Activated T-cell treated with anti-CD3 and anti-CD28 coated beads, Interleukin-2, amount 50 U/mL, for 24 hours (primary cell): Measurements from ENCODE around the gene GUCY2F.

Experiments used
- DNase-seq: peaks from one replicate; pipeline ENCODE4 v3.0.0-alpha.2; 2020
- H3K27ac Mint-ChIP-seq: 2 replicates; pipeline ENCODE4 v1.8.0; 2020; ENCODE audit warnings: mild to moderate bottlenecking, mixed read lengths
- H3K27me3 Mint-ChIP-seq: 2 replicates; pipeline ENCODE4 v1.8.0; 2020; ENCODE audit warnings: mixed read lengths
- H3K36me3 Mint-ChIP-seq: 2 replicates; pipeline ENCODE4 v1.8.0; 2020; ENCODE audit warnings: low read depth, mixed read lengths
- H3K4me1 Mint-ChIP-seq: 2 replicates; pipeline ENCODE4 v1.8.0; 2020; ENCODE audit warnings: low read depth, mixed read lengths
- H3K4me3 Mint-ChIP-seq: 2 replicates; pipeline ENCODE4 v1.8.0; 2020; ENCODE audit warnings: mild to moderate bottlenecking, moderate library complexity, mixed read lengths
- H3K9me3 Mint-ChIP-seq: 2 replicates; pipeline ENCODE4 v1.8.0; 2020; ENCODE audit warnings: mixed read lengths

Gene GUCY2F

DNA sequence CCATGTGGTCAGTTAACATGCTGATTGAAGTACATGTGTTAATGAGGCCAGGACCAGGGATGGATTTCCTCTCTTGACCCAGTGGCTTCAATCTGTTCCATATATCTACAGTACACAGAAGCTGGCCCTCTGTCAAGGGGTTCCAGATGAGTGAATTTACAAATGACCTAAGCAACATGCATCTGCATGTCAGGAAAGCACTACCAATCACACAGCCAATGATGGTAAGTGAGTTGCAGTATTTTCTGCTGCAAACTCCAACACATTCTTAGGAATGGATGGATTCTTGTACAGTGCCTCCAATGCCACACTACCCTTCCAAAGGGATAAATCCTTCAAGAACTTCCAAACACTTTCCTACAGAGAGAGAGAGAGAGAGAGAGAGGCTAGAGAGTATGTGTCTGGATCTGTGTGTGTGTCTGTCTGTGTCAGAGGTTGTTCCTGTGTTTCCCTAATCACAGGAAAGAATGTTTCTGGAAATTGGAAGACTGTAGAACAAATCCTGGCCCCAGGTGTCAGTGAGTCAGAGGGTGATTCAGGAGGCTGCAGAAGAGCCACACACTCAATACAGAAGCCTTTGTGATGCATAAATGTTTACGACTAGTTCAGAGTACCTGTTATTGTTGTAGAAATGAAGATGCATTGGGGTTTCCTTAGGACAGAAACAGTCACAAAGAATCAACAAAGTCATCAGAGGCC lies 107.5 kb downstream of the GUCY2F start:
- Mint-ChIP-seq H3K9me3 (no peaks in the 10 kb centered on the region), H3K27ac (no peak overlapping the region), H3K4me1 (no peaks in the 10 kb centered on the region), H3K4me3 (no peak overlapping the region), H3K36me3 (no peaks in the 10 kb centered on the region), H3K27me3 (peaks cover 34% of the 10 kb centered on the region)
- no peak for DNase-seq

DNA sequence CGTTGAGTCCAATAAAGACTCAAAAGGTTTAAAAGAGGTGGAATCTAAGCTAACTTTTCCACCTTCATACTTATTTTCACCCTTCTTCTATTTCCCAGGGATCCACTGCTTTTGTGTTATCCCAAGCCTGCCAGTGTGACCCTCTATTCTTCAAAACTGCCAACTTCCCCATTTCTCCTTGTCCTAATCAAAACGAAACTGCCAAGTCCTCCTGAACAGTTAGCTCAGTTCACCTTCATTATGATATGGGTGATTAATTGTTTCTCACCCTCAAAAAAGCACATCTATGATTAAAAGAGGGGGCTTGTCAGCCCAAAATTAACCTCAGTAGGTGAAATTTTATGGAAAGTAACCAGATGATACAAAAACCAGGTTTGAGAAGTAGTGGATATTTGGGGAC lies 108.4 kb downstream of the GUCY2F start:
- H3K4me3 Mint-ChIP-seq: no peak overlapping the region
- peaks cover 38% of the 10 kb centered on the region for H3K27me3 Mint-ChIP-seq
- DNase-seq: no peak
- H3K9me3 Mint-ChIP-seq: no peaks in the 10 kb centered on the region
- no peak overlapping the region for H3K27ac Mint-ChIP-seq
- no peaks in the 10 kb centered on the region for H3K4me1 Mint-ChIP-seq
- H3K36me3 Mint-ChIP-seq: no peaks in the 10 kb centered on the region

DNA sequence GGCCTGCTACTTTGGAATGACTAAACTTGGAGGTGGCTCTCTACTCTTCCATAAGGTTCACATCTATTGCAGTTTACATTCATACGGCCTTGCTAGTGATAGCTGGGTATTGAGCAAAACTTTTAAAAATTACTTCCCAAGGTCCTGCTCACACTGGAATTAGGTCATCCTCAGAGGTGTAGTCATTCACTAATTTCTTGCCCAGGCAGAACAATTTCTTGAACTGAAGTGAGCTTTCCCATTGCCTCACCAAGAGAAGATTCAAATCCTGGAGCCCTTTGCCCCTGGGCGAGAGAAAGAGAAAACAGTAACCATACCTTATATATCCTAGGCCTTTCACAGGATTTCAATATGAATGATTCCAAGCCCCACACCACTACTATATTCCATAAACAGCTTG lies 109.2 kb downstream of the GUCY2F start:
- Mint-ChIP-seq H3K27me3 (peaks cover 36% of the 10 kb centered on the region), H3K4me3 (no peak overlapping the region), H3K27ac (no peak overlapping the region), H3K36me3 (no peaks in the 10 kb centered on the region), H3K9me3 (no peaks in the 10 kb centered on the region), H3K4me1 (no peaks in the 10 kb centered on the region)
- no peak for DNase-seq

DNA sequence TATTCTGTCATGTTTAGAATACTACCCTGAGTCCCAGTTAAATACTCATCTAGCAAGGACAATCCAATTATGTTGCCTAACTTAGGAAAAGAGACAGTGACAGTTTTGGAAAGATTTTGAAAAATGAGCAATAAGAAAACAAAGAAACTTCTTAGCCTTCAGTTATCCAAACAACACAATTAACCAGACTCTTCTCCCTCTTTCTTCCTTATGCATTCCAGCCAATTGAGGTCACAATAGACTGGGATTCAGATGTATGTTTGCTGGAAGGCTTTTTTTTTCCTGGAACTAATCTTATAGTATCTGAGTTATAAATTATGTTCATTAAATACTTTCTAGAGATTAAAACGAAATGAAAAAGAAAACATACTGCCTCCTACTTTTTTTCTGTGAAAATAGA lies 109.6 kb downstream of the GUCY2F start:
- DNase-seq: no peak
- H3K27me3 Mint-ChIP-seq: peaks cover 36% of the 10 kb centered on the region
- no peaks in the 10 kb centered on the region for H3K9me3 Mint-ChIP-seq
- H3K36me3 Mint-ChIP-seq: no peaks in the 10 kb centered on the region
- no peaks in the 10 kb centered on the region for H3K4me1 Mint-ChIP-seq
- H3K27ac Mint-ChIP-seq: no peak overlapping the region
- no peak overlapping the region for H3K4me3 Mint-ChIP-seq

DNA sequence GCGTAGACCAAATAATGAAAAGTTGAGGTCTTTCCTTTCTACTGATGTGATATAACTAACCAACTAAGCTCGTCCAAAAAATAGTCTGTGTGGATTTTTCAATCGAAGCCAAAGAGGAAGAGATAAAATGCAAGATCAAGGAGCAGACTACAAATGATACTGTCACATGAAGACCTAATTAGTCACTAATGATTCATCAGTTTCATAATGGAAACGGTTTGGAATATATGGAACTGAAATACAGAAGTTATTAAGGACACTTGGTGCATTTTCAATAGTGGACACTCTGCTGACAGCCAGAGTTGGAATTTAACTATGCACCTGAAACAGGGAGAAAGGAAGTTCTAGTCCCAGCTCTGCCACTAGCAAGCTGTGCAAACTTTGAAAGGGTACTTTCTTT lies 119.8 kb downstream of the GUCY2F start:
- Mint-ChIP-seq H3K9me3 (no peaks in the 10 kb centered on the region), H3K4me3 (no peak overlapping the region), H3K4me1 (no peaks in the 10 kb centered on the region), H3K36me3 (no peaks in the 10 kb centered on the region), H3K27ac (no peak overlapping the region), H3K27me3 (peaks cover 12% of the 10 kb centered on the region)
- DNase-seq: no peak

DNA sequence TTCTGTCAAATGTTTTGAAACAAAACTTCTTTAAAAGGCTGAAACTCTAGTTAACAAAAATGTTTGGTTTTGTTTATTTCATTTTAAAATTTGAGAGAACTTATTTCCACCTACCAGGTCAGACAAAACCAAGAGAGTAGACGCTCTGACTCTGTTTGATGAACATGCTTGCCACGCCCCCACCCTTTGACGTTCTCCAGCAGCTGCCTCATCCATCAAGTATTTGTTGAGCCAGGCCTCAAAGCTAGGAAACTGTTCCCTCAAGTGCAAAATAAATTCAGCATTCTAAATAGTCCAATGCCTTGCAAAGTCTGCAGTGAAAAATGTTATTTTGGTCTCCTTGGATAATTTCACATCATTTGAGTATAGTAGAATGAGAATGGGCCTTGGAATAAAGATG lies 121.6 kb downstream of the GUCY2F start:
- Mint-ChIP-seq H3K27ac (no peak overlapping the region), H3K27me3 (peaks cover 24% of the 10 kb centered on the region), H3K4me1 (no peaks in the 10 kb centered on the region), H3K9me3 (no peaks in the 10 kb centered on the region), H3K4me3 (no peak overlapping the region), H3K36me3 (no peaks in the 10 kb centered on the region)
- no peak for DNase-seq

DNA sequence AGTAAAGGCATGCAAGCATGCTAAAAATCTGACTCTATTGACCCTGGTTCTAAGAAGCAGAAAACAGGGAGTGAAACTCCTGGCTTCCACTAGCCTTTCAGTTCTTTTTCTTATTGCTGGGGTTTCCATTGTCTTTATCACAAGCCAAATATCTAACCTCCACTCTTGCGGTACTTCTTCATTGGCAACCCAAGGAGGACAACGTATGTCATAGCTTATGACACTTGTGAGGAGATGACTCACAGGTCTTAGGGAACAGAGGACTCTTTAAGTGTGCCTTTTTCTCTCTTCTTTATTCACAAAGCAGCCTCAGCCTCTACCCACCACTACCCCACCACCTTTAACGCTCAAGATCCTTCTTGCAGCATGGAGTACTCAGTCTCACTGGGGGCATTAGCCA lies 124.2 kb downstream of the GUCY2F start:
- no peaks in the 10 kb centered on the region for H3K36me3 Mint-ChIP-seq
- no peak overlapping the region for H3K27ac Mint-ChIP-seq
- H3K4me1 Mint-ChIP-seq: no peaks in the 10 kb centered on the region
- H3K27me3 Mint-ChIP-seq: peaks cover 29% of the 10 kb centered on the region
- no peak for DNase-seq
- no peak overlapping the region for H3K4me3 Mint-ChIP-seq
- H3K9me3 Mint-ChIP-seq: no peaks in the 10 kb centered on the region

DNA sequence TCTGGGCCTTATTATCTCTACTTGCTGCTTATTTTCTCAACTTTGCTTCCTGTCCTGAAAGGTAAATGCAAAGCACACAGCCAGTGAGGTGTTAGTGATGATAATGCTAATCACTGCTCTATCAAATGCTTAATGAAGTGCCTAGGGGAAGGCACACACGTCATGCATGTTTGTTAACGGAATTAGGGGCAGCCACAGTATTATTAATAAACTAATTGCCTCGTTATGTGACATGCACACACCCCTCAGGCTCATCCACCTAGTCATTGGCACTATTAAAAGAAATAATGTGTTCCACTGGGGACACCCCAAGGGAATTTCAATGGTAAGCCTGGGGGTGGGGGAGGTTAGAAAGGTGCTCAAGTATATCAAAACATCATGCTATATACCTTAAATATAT lies 125.2 kb downstream of the GUCY2F start:
- no peaks in the 10 kb centered on the region for H3K36me3 Mint-ChIP-seq
- H3K4me3 Mint-ChIP-seq: no peak overlapping the region
- no peaks in the 10 kb centered on the region for H3K4me1 Mint-ChIP-seq
- H3K27ac Mint-ChIP-seq: no peak overlapping the region
- H3K27me3 Mint-ChIP-seq: peaks cover 34% of the 10 kb centered on the region
- DNase-seq: no peak
- no peaks in the 10 kb centered on the region for H3K9me3 Mint-ChIP-seq

DNA sequence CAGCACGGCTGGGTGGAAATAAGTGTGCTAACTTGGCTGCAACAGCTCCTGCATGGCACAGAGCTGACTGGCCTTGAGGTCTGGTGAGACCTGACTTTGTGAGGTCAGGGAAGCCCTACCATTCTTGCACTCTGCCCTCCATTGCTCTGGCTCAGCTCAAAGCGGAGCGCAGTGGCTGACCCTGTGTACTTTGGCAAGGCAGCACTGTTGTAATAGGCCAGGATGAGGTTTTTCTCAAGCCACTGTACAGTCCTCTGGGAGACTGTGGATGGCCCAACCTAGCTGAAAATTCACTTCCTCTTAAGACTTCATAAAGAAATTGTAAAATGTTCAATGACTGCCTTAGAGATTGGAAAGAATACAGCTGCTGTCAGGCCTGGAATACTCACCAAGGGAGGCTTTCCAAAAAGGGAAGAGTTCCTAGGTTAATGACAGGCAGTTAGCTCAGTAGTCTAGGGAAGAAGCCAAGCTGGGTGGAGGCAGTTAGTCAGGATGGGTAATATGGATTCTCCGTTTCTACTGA lies 129.8 kb downstream of the GUCY2F start:
- H3K4me3 Mint-ChIP-seq: no peak overlapping the region
- H3K27ac Mint-ChIP-seq: no peak overlapping the region
- H3K36me3 Mint-ChIP-seq: no peaks in the 10 kb centered on the region
- DNase-seq: no peak
- H3K27me3 Mint-ChIP-seq: peaks cover 33% of the 10 kb centered on the region
- H3K4me1 Mint-ChIP-seq: peaks cover 4% of the 10 kb centered on the region
- no peaks in the 10 kb centered on the region for H3K9me3 Mint-ChIP-seq

DNA sequence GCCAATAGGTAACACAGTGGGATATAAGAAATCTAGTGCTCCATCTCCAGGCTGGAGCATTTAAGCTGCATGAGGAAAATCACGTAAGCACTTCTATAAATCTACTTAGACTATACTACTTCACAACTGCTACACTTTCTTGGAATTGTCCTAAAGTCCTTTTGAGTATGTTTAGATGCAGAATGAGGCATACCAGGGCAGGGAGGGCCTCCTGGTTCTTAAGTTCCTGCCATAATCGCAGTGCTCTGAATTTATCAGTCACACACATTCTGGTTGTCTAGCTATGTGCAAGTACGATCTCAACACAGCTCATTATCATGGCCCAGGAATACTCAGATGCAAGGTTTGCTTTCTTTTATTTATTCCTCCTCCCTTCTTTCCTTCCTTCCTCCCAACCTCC lies 130.3 kb downstream of the GUCY2F start:
- H3K27me3 Mint-ChIP-seq: peaks cover 31% of the 10 kb centered on the region
- no peak overlapping the region for H3K4me3 Mint-ChIP-seq
- H3K27ac Mint-ChIP-seq: no peak overlapping the region
- H3K4me1 Mint-ChIP-seq: peaks cover 4% of the 10 kb centered on the region
- no peaks in the 10 kb centered on the region for H3K36me3 Mint-ChIP-seq
- no peak for DNase-seq
- H3K9me3 Mint-ChIP-seq: no peaks in the 10 kb centered on the region

DNA sequence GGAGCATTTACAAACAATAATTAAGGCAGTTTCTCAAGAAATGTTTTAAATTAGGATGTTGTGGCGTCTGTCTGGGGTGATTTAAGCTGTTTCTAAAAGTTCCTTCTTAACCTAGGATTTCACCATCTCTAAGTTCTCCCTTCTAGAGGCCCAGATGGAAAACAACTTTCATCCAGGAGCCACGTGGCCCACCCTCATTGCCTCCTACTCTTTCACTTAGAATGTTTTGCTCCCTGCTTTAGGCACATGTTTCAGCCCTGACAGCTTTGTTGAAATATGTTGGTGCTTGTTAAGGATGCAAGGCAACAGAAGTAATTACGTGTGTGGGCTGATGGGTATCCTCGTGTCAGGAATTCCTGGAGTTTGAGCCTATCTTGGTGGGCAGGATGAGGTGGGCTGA lies 131.3 kb downstream of the GUCY2F start:
- Mint-ChIP-seq H3K9me3 (no peaks in the 10 kb centered on the region), H3K4me3 (no peak overlapping the region), H3K36me3 (no peaks in the 10 kb centered on the region), H3K27me3 (peaks cover 23% of the 10 kb centered on the region), H3K27ac (no peak overlapping the region), H3K4me1 (peaks cover 4% of the 10 kb centered on the region)
- DNase-seq: no peak

DNA sequence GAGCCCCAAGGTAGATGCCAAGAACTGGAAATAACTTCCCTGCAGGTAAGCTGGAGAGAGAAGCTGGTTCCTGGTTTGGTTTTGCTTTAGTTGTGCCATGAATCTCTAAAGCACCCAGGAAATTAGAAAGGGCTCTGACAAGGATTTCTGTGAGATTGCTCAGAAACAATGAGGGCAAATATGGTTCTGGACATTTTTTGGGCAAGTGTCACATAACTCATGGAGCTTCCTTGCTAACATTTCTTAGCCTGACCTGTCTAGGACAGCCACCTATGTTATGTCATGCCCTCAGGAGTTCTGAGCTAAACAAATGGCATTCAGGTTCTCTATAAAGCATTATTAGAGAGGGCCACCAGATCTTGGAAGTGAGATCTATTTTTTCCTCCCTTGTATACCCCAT lies 131.8 kb downstream of the GUCY2F start:
- H3K36me3 Mint-ChIP-seq: no peaks in the 10 kb centered on the region
- no peak for DNase-seq
- no peaks in the 10 kb centered on the region for H3K9me3 Mint-ChIP-seq
- H3K4me1 Mint-ChIP-seq: peaks cover 4% of the 10 kb centered on the region
- no peak overlapping the region for H3K4me3 Mint-ChIP-seq
- H3K27me3 Mint-ChIP-seq: peaks cover 18% of the 10 kb centered on the region
- no peak overlapping the region for H3K27ac Mint-ChIP-seq

DNA sequence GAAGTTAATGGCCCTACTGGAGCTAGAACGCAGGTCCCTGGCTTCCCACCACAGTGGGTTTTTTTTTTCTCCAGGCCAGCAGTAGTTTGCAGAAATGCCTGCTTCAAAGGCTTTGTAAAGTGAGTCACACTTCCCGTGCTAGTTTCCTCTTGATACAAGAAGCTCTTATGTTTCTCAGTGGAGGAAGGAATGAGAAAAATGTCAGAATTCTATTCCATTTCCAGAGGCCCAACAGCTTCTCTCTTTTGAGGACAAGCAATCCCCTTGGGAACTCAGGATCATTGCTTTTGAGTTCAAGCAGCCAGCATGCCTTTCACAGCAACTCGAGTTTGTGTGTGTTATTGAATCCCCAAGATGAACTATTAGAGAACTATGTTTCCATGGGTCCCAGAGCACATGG lies 134.3 kb downstream of the GUCY2F start:
- Mint-ChIP-seq H3K27me3 (peaks cover 27% of the 10 kb centered on the region), H3K27ac (no peak overlapping the region), H3K4me3 (no peak overlapping the region), H3K36me3 (no peaks in the 10 kb centered on the region), H3K4me1 (peaks cover 4% of the 10 kb centered on the region), H3K9me3 (no peaks in the 10 kb centered on the region)
- DNase-seq: no peak

DNA sequence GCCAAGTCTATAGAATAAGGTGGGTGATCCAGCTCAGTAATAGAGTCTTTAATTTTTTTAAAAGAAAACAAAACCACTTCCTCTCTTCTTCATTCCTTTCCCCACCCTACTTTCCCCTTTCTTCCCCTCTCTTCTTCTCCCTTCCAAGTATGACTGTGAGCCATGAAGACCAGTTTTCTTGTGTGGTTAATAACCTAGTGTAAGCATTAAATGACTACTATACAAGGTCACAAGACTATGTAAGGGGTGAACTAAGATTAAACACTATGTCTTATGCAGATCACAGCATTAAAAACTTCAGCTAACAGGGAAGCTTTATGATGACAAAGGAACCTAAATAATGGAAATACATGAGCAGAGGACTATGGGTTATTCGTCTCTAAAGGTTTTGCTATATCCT lies 135.4 kb downstream of the GUCY2F start:
- no peak for DNase-seq
- Mint-ChIP-seq H3K27me3 (peaks cover 23% of the 10 kb centered on the region), H3K4me3 (no peak overlapping the region), H3K27ac (no peak overlapping the region), H3K36me3 (no peaks in the 10 kb centered on the region), H3K9me3 (no peaks in the 10 kb centered on the region), H3K4me1 (peaks cover 4% of the 10 kb centered on the region)

DNA sequence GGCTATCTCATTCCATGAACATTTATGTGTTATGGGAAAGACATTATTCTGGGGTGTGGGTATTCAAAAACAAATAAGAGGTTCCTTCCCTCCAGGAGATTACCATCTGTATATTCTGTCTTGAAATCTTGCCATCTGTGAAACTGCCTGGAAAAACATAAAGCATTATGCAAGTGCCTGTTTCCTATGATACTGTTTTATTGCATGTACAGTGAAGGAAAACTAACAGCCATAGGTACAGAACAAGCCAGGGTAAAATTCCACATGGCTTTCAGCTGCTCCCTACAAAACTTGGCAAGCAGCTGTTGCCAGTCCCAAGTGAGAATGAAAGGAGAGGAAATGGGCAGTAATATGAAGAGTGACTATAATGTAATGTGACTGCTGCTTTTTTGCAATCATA lies 136.0 kb downstream of the GUCY2F start:
- Mint-ChIP-seq H3K36me3 (no peaks in the 10 kb centered on the region), H3K27ac (no peak overlapping the region), H3K4me3 (no peak overlapping the region), H3K4me1 (peaks cover 4% of the 10 kb centered on the region), H3K27me3 (peaks cover 24% of the 10 kb centered on the region), H3K9me3 (no peaks in the 10 kb centered on the region)
- no peak for DNase-seq

DNA sequence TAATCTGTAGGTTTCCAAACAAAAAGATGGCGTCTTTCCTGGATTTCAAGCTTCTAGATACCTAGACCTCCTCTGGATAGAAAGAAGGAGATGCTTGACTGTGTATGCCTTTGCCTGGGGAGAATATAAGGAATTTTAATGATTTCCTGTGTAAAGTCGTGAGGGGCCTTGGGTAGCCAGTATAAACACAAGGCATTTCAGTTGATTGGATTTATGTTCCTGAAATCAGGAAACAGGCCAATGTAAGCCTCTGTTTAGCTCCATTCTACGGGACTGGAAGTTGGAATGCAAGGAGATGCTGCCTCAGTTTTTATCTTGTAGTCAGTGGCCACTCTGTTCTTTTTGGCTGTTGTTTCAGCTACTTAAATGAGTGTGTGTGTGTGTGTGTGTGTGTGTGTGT lies 137.2 kb downstream of the GUCY2F start:
- H3K4me1 Mint-ChIP-seq: peaks cover 4% of the 10 kb centered on the region
- H3K36me3 Mint-ChIP-seq: no peaks in the 10 kb centered on the region
- H3K27ac Mint-ChIP-seq: no peak overlapping the region
- no peaks in the 10 kb centered on the region for H3K9me3 Mint-ChIP-seq
- peaks cover 21% of the 10 kb centered on the region for H3K27me3 Mint-ChIP-seq
- H3K4me3 Mint-ChIP-seq: no peak overlapping the region
- no peak for DNase-seq
